NOMO-1 (cell line): Measurements from ENCODE around the gene MPLKIP.
A peak's percentile ranks its signal among the peaks of the same experiment; 100 is the strongest.
"Not testable (repeated sequence)": the region's sequence is repeated elsewhere in the genome, so short reads cannot be mapped to it uniquely, and the experiment has no call there.

ENCODE experiments used
- DNase-seq, 2 experiments: peaks; one replicate each; lab custom pipeline; 2025; ENCODE audit not compliant: unreplicated experiment in 2 of 2; lab: John Stamatoyannopoulos, UW

MPLKIP gene

DNA sequence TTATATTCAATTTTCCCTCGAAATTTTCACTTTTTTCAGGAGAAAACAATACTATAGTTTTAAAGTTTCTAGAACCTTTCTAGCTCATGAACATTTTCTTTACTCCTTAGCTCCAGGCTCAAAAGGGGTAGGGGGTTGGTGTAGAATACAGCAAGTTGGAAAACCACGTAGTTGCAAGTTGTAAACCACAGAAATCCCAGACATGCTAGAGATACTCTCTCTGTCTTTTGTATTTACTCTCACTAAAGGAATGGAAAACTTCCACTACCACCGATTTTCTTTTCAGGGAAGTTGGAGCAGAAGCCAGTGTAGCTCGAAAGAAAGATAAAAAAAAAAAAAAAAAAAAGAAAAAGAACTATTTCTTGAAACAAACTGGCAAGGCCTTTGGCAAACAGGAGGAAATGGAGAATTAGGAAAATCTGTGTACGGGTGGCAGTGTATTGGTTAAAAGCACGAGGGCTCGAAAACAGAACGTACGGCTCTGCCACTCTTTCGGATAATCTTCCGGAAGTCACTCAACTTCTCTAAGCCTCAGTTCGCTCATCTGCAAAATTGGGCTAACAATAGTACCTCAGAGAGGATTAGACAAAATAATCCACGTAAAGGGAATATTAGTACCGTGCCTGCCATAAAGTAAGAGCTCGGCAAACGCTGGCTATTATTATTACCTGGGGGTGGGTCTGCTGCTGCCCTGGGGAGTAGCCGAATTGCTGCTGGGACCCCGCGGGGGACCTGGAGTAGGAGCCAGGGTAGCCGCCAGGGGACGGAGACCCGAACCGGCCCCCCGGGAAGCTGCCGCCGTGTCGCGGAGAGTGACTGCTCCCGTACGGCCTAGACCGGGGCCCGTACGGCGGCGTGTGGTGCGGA, 628 bp downstream of the MPLKIP start:
- DNase-seq = peak; percentile 13 to 39

DNA sequence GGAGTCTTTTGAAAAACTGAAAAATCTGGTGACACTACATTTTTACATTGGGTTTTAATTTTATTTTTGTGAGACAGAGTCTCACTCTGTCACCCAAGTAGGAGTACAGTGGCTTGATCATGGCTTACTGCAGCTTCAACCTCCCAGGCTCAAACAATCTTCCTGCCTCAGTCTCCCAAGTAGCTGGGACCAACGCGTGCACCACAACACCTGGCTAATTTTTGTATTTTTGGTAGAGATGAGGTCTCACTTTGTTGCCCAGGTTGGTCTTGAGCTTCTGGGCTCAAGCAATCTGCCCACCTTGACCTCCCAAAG, 11.5 kb downstream of the MPLKIP start:
- no peak for DNase-seq

DNA sequence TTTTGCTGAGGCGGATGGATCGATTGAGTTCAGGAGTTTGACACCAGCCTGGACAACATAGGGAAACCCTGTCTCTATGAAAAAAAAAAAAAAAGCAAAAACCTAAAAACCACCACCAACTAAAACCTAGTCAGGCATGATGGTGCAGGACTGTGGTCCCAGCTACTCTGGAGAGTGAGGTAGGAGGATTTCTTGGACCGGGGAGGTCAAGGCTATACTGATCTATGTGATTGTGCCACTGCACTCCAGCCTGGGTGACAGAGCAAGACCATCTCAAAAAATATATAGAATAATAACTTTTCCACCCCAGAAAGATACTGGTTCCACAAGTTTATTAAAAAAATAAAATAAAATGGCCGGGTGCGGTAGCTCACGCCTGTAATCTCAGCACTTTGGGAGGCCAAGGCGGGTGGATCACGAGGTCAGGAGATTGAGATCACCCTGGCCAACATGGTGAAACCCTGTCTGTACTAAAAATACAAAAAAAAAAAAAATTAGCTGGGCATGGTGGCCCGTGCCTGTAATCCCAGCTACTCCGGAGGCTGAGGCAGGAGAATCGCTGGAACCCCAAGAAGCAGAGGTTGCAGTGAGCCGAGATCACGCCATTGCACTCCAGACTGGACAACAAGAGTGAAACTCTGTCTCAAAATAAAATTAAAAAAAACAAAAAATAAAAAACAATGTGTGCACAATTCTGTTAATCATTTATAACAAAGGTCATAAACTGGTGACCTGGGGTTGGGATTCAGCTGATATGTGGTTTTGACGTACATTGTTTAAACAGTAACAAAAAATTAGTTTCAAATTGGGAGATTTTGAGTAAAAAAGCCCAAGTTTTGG, 12.1 kb downstream of the MPLKIP start:
- DNase-seq = not testable (repeated sequence)

DNA sequence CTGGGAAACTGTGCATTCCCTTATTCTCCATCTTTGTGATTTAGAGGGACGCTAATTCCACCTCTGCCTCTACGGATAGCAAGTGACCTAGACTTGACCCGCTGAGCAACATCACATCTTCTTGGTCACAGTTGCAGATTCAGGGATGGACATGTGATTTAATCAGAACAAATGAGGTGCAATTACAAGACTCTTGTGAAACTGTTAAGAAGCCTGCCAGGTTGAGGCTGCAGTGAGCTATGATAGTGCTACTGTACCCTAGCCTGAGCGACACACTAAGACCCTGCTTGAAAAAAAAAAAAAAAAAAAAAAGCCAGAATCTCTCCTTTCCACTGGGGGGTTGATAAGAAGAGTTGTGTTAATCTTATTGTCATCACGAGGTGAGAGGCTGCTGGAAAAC, 14.4 kb downstream of the MPLKIP start:
- DNase-seq = no peak

DNA sequence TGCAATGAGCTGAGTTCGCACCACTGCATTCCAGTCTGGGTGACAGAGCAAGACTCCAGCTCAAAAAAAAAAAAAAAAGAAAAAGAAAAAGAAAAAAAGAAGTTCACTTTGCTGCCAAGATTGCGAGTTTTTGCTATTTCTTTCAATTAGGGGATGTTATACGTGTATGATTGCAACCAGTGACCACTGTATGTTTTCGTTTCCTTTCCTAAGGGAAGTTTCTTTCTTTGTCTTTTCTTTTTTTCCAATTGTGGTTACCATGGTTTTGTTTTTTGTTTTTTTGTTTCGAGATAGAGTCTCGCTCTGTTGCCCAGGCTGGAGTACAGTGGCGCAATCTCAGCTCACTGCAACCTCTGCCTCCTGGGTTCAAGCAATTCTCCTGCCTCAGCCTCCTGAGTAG, 16.2 kb downstream of the MPLKIP start:
- not testable (repeated sequence) for DNase-seq

DNA sequence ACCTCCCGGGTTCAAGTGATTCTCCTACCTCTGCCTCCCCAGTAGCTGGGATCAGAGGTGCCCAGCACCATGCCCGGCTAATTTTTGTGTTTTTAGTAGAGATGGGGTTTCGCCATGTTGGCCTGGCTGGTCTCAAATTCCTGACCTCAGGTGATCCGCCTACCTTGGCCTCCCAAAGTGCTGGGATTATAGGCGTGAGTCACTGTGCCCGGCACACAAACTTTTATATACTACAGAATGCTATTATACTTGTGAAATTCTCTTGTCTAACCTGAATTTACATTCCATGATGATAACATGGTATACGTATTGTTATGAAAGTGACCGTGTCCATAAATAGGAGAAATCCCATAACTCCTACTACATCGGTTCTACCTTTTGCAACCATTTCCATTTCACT, 17.2 kb downstream of the MPLKIP start:
- DNase-seq = not testable (repeated sequence)

DNA sequence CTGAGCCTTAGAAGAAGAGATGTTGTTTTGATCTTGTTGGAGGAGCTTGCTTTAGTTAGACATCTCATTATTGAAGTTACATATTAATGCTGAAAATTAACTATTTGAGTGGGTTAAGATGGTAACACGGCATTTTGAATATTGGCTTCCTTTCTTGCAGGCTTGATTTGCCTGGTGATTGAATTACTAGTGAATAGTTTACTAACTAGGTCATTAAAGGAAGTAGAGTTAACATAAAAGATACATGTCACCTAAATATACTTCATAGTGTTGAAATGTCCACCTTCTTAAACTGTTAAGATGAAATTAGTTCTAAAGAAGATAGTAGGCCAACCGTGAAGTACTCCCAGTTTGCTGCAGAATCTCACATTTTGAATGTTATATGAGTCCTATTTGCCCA, 18.5 kb downstream of the MPLKIP start:
- no peak for DNase-seq

DNA sequence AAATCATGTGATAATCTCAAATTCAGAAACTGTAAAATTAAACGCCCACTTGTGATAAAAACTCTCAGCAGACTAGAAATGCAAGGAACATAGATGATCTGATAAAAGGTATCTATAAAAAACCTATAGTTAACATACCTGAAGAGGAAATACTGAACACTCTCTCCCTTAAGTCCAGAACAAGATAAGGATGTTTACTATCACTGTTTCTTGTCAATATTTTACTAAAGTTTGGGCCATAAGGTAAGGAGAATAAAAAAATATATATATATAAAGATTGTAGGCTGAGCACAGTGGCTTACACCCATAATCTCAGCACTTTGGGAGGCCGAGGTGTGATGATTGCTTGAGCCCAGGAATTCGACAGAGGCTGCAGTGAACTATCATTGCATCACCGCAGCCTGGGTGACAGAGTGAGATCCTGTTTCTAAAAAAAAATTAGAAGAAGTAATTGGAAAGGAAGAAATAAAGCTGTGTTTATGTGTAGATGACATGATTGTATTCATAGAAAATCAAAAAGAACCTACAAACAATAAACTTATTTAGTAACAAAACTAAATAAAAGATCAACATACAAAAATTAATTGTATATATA, 28.4 kb downstream of the MPLKIP start:
- peak in 1 of 2 experiments; percentile 47 for DNase-seq

DNA sequence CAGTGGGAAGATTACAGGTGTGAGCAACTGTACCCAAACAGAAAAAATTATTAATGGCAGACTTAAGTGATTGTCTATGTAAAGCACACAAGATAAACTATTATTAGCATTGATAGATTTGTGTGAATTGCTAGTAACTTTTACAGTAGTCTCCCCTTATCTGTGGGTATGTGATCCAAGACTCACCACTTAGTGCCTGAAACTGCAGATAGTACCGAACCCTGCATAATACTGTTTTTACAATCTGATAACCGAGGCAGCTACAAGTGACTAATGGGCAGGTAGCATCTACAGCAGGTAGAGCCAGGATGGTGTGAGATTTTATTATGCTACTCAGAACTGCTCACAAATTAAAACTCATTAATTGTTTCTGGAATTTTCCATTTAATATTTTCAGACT, 31.5 kb downstream of the MPLKIP start:
- no peak for DNase-seq

DNA sequence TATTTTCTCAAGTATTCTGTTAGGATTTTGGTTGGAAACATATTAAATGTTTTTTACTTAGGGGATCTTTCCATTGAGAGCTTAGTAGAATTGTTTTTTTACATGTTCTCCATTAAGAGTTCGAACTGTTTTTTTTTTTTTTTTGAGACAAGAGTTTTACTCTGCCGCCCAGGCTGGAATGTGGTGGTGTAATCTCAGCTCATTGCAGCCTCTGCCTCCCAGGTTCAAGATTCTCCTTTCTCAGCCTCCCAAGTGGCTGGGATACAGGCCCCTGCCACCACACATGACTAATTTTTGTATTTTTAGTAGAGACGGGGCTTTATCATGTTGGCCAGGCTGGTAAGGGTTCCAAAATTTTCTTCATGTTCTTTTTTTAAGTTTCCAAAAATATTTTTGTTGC, 33.2 kb downstream of the MPLKIP start:
- DNase-seq = no peak

DNA sequence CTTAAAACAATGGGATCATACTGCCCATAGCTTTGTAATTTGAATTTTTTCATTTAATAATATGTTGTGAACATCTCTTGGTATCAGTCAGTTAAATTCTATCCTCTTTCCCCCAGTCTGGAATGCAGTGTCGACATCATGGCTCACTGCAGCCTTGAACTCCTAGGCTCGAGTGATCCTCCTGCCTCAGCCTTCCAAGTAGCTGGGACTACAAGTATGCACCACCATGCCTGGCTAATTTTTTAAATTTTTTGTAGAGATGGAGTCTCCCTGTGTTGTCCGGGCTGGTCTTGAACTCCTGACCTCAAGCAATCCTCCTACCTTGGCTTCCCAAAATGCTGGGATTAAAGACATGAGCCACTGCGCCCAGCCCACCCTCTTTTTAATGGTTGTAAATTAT, 34.6 kb downstream of the MPLKIP start:
- DNase-seq = no peak

DNA sequence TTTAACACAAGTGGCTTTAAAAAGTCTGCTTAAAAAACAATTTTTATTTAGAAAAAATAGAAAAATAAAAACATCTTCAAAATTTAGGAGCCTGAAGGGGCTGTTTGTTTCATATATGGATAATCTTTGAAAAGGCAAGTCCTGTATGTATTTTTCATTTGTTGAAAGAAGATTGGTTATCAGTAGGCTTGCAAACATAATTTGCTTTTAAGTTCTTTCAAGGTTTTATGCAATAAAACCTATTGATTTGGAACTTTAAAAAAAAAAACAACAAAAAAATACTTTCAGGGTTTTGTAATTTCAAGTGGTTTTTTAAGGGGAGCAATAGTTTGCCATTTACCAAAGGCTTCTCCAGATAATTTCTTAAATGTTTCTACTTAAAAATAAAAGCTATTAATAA, 35.6 kb downstream of the MPLKIP start:
- no peak for DNase-seq

DNA sequence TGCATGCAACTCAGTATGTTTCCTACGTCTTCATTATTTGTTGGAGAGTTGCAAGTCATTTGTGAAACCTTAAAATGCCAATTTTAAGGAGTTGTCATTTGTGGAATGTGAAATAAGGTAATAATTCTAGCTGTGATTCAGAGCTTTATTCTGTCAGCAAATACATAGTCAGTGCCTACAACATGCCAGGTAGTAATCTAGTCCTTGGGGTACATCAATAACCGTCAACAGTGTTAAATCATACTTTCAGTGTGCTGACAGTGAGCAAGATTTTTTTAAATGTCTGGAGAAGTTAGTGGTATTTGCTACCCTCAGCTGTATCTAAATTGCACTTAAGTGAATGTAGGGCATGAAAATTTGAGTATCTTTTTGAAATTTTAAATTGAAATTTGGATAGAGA, 36.7 kb downstream of the MPLKIP start:
- DNase-seq = no peak

DNA sequence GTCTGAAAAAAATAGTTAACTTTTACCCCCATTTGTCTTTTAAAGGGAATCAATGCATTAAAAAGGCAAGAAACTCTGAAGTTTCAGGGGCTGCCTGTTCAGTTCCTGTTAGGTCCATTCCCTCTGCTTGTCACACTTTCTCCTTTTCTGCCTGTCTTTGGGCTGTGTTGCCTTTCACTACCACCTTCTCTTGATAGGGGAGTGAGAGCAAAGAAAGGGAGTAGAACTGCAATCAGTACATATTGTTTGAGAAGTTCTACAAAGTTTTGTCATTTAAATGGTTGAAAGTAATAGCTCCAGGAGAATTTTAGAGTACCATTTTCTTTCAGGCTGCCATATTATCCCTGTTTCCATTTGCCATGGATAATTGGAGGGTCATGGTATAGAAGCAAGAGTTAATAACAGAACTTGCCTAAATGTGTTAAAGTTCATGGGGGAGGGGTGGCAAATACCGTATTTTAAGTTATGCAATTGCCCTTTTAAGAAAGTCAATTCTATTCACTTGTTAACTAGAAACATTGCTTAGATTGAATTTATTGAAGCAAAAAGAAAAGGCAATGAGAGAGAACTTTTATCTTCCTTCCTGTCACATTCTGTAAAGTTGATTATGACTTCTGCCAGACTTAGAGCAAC, 38.6 kb downstream of the MPLKIP start:
- no peak for DNase-seq

DNA sequence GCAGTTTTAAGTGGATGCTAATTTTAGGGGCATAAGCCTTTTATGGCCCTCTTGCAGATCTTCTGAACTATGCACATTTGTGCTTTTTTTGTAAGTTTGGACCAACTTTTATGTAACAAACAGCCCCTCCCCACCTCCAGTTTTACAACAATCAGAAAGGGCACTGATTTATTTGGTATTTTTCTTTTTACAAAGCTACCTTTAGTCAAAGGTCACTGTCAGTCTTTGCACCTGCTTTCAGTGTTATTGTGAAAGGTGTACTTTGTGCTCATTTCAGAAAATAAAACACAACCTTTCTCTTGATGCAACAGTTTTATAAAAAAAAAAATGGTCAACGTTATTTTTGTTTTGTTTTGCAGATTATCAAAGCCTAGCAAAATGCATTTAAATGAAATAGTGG, 39.2 kb downstream of the MPLKIP start:
- DNase-seq = no peak

DNA sequence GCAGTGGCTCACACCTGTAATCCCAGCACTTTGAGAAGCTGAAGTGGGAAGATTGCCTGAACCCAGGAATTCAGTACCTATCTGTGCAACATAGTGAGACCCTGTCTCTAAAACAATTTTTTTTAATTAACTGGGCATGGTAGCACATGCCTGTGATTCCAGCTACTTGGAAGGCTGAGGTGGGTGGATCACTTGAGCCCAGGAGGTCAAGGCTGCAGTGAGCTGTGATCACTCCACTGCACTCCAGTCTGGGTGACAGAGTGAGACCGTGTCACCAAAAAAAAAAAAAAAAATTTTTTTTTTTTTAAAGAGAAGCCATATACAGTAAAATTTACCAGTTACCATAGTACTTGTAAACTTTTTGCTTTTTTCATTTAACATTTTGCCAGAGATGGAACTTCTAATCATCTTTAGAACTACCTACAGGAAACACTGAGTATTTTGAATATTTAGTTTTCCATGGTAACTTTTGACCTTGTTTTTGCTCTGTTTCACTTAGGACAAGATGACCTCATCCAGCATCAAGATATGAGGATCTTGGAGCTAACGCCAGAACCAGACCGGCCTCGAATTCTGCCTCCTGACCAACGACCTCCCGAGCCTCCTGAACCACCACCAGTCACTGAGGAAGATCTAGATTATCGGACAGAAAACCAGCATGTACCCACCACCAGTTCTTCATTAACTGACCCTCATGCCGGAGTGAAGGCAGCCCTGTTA, 40.6 kb downstream of the MPLKIP start:
- DNase-seq = no peak

DNA sequence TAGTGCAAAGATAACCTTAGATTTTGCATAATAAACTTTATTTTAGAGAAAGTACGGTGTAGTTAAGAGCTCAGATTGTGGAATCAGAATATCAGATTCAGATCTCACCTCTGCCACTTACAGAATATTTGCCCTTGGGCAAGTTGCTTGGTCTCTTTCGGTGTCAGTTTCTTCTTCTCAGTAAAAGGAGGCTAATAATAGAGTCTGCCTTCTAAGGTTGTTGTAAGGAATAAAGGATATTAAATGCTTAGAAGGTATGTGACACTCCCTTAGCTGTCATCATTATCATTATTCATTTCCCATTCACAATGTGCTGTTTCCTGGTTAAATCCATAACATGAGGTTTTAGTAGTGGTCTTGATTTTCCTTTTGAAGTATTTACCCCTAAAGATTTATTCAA, 42.2 kb downstream of the MPLKIP start:
- no peak for DNase-seq

DNA sequence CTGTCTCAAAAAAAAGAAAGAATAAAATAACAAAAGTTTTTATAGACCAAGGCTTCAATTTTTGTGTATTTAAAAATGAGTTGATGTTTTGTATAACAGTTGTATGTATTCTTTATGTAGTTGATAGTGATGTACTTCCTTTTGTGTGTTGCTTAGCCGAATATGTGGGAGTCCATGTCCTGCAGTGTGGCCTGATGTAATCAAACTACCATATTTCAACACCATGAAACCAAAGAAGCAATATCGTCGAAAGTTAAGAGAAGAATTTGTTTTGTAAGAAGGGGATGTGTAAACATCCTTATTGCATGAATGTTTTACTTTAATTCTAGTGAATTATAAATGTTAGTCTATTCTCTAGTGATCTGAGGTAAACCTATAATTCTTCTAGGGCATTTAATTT, 56.6 kb downstream of the MPLKIP start:
- DNase-seq = peak; percentile 29 to 72
